Upper lobe of left lung (tissue), 6 donors: ENCODE results near the gene TNFSF12. TPM values are rescaled to one million over a fixed set of nuclear protein-coding genes. Genes with fewer than 3 reads are reported as not detected.

Experiments
- ATAC-seq, 2 donors: fragments of 200-7000 bp; cut with Tn5 transposase; one replicate each; pipeline ENCODE4 v1.9.1; 2022; ENCODE audit warnings: mild to moderate bottlenecking in 2 of 2, moderate library complexity in 2 of 2; ENCODE audit not compliant: low FRiP score in 2 of 2
- DNase-seq, 2 donors: peaks; one replicate each; pipeline ENCODE4 v3.0.0-alpha.2; 2019 to 2020
- H3K27ac ChIP-seq, 4 donors: fragments of 200-600 bp; sonication (generic); one replicate each; pipeline ENCODE4 v1.5.1; 2016 to 2019
- H3K27me3 ChIP-seq, 4 donors: fragments of 200-600 bp; sonication (generic); one replicate each; pipeline ENCODE4 v1.5.1; 2017 to 2019
- H3K36me3 ChIP-seq, 4 donors: fragments of 200-600 bp; sonication (generic); one replicate each; pipeline ENCODE4 v1.5.1; 2016 to 2019
- H3K4me1 ChIP-seq, 4 donors: fragments of 200-600 bp; sonication (generic); one replicate each; pipeline ENCODE4 v1.5.1; 2018 to 2019
- H3K4me3 ChIP-seq, 4 donors: fragments of 200-600 bp; sonication (generic); one replicate each; pipeline ENCODE4 v1.5.1; 2017 to 2019; ENCODE audit warnings: mild to moderate bottlenecking in 2 of 4, moderate library complexity in 1 of 4
- H3K9me3 ChIP-seq, 4 donors: fragments of 200-600 bp; sonication (generic); one replicate each; pipeline ENCODE4 v1.5.1; 2018 to 2019
- CTCF ChIP-seq, 6 experiments: fragments of 450-650 bp in 4 of 6; fragments of 200-600 bp in 2 of 6; sonication (generic) in 2 of 6; IDR thresholded peaks; one replicate each; pipeline ENCODE4 v1.5.1; 2016 to 2019; ENCODE audit warnings: antibody characterized with exemption in 6 of 6
- EP300 ChIP-seq, 4 donors: sonication (generic); formaldehyde crosslinking; IDR thresholded peaks; one replicate each; pipeline ENCODE4 v1.5.1; 2017; ENCODE audit warnings: antibody characterized with exemption in 4 of 4, control low read depth in 2 of 4
- POLR2A ChIP-seq, 4 donors: fragments of 450-650 bp; IDR thresholded peaks; one replicate each; pipeline ENCODE4 v1.5.1; 2016 to 2017; ENCODE audit warnings: antibody characterized with exemption in 4 of 4, mild to moderate bottlenecking in 2 of 4
- POLR2AphosphoS5 ChIP-seq, 2 donors: sonication (generic); formaldehyde crosslinking; IDR thresholded peaks; one replicate each; pipeline ENCODE4 v1.5.1; 2017; ENCODE audit warnings: antibody characterized with exemption in 2 of 2
- WGBS, 2 donors: methylation state at CpG; one replicate each; pipeline ENCODE4 v1.1.5; 2017 to 2018; 5-methylcytosine and 5-hydroxymethylcytosine counted together
- total RNA-seq, 6 donors: library from RNA; depleted of rRNA in 4 of 6; stranded (reverse); fragments of >200 nt in 4 of 6; gene quantifications; one replicate each; pipeline versions ENCODE4 v1.1.0 to v1.2.1, GENCODE V29; 2016 to 2021
- donor health status: DM: no; HTN: no; CAD: no; lungs with moderate emphysema.
- donor health status: DM: no; HTN: yes; CAD: no; lungs with severe emphysema.

Gene TNFSF12
- total RNA-seq, 6 donors from 2014 or later, result 32.3 to 158 (median 73.2) TPM

- H3K27me3 ChIP-seq, result no peaks in the 10 kb centered on the region
- no peaks in the 10 kb centered on the region for H3K36me3 ChIP-seq
- DNase-seq (peak in 1 of 2 donors; percentile 42), ATAC-seq (peak in 1 of 2 donors; percentile 62)
- no peaks in the 10 kb centered on the region for H3K4me1 ChIP-seq
- peaks cover 0 to 1% (median 0%) of the 10 kb centered on the region in 4 donors for H3K9me3 ChIP-seq
- WGBS, 2 donors, result 31 to 37% methylated on average over 10 of the region's 10 CpGs
- no peak for TF ChIP-seq POLR2A (IDR thresholded peaks at IDR 0.05)
- TF ChIP-seq EP300 (IDR thresholded peaks at IDR 0.05), result no peak
- no peak for TF ChIP-seq POLR2AphosphoS5 (IDR thresholded peaks at IDR 0.05)
- peak; percentile 34 to 56 (median 48) for TF ChIP-seq CTCF (IDR thresholded peaks at IDR 0.05)
- H3K4me3 ChIP-seq, result no peak overlapping the region
- H3K27ac ChIP-seq, result no peak overlapping the region
These were observed 25.8 kb upstream of the TNFSF12 start for GRCh38 chr17:7523033-7523432.

GRCh38 chr17:7528842-7529241 is 20.0 kb upstream of the TNFSF12 start:
- TF ChIP-seq POLR2A (IDR thresholded peaks at IDR 0.05), result no peak
- no peak for TF ChIP-seq CTCF (IDR thresholded peaks at IDR 0.05)
- no peak for TF ChIP-seq EP300 (IDR thresholded peaks at IDR 0.05)
- TF ChIP-seq POLR2AphosphoS5 (IDR thresholded peaks at IDR 0.05), result no peak
- DNase-seq, result no peak
- Histone ChIP-seq H3K36me3 (no peaks in the 10 kb centered on the region), H3K27me3 (no peaks in the 10 kb centered on the region), H3K9me3 (peaks cover 0 to 20% (median 12%) of the 10 kb centered on the region in 4 donors), H3K4me1 (no peaks in the 10 kb centered on the region), H3K27ac (no peak overlapping the region), H3K4me3 (no peak overlapping the region)
- no peak for ATAC-seq

GRCh38 chr17:7530023-7530900 is 18.6 kb upstream of the TNFSF12 start:
- DNase-seq, result no peak
- H3K27ac ChIP-seq, result no peak overlapping the region

GRCh38 chr17:7538050-7538449 is 10.8 kb upstream of the TNFSF12 start:
- no peaks in the 10 kb centered on the region for H3K27me3 ChIP-seq
- H3K4me1 ChIP-seq, result no peaks in the 10 kb centered on the region
- no peaks in the 10 kb centered on the region for H3K36me3 ChIP-seq
- peaks cover 0 to 12% (median 0%) of the 10 kb centered on the region in 4 donors for H3K9me3 ChIP-seq
- TF ChIP-seq CTCF (IDR thresholded peaks at IDR 0.05) (no peak), POLR2A (IDR thresholded peaks at IDR 0.05) (no peak), POLR2AphosphoS5 (IDR thresholded peaks at IDR 0.05) (no peak), EP300 (IDR thresholded peaks at IDR 0.05) (no peak)
- no peak overlapping the region for H3K4me3 ChIP-seq
- DNase-seq (no peak), ATAC-seq (no peak)
- H3K27ac ChIP-seq, result no peak overlapping the region
- WGBS, 2 donors, result 59 to 72% methylated on average over 3 of the region's 3 CpGs

More at GRCh38 chr17:7530023-7530900, 18.6 kb upstream of the TNFSF12 start:
- Histone ChIP-seq H3K9me3 (peaks cover 0 to 20% (median 12%) of the 10 kb centered on the region in 4 donors), H3K4me3 (no peak overlapping the region), H3K4me1 (no peaks in the 10 kb centered on the region), H3K36me3 (no peaks in the 10 kb centered on the region), H3K27me3 (no peaks in the 10 kb centered on the region)
- TF ChIP-seq EP300 (IDR thresholded peaks at IDR 0.05), result no peak
- no peak for TF ChIP-seq POLR2A (IDR thresholded peaks at IDR 0.05)
- no peak for TF ChIP-seq POLR2AphosphoS5 (IDR thresholded peaks at IDR 0.05)
- no peak for TF ChIP-seq CTCF (IDR thresholded peaks at IDR 0.05)
- ATAC-seq, result no peak
- WGBS, 2 donors, result 90 to 92% methylated on average over 5 to 6 of the region's 6 CpGs
